Dermis blood vessel endothelial cell (primary cell): ENCODE measurements around the gene PCSK7. TPM values are rescaled to one million over a fixed set of nuclear protein-coding genes. Genes with fewer than 3 reads are reported as not detected.
"Not testable (repeated sequence)": the region's sequence is repeated elsewhere in the genome, so short reads cannot be mapped to it uniquely, and the experiment has no call there.

ENCODE experiments used
- DNase-seq: peaks from one replicate; pipeline ENCODE4 v3.0.0; 2010
- total RNA-seq: library from RNA; depleted of rRNA; stranded (reverse); fragments of >200 nt; gene quantifications from 2 replicates; pipeline ENCODE4 v1.2.3, GENCODE V29; 2014

Gene PCSK7
- total RNA-seq, 1 donor from 2014 or later = 63.5 TPM

GRCh38 chr11:117197006-117197405, 34.9 kb downstream of the PCSK7 start:
- no peak for DNase-seq

DNA sequence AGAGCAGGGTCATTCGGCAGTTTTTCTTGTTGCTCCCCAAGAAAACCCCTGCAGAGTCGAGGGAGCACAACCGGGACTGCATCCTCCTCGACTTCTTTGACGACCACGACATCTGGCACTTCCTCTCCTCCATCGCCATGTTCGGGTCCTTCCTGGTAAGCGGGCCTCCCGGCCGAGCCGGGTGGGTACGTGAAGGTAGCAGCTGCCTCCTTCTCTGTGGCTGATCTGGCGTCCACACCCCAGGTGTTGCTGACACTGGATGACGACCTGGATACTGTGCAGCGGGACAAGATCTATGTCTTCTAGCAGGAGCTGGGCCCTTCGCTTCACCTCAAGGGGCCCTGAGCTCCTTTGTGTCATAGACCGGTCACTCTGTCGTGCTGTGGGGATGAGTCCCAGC, 36.1 kb downstream of the PCSK7 start:
- DNase-seq = no peak

DNA sequence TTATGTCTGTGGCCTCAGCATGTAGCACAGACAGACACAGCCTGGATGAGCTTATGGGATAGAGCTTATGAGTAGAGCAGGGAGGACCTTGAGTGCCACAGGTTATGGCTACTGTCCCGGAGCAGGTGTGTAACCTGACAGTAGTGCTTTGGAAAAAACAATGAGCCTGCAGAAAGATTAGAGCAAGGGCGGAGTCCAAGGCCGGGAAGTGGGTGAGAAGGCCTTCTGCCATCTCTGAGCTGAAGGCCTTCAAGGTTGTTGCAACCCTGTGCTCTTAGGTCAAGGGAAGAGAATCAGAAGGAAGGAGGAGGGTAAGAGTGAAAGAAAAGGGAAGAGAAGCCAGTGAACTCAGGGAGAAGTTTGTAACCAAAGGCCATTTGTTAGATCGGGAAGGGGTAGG, 36.6 kb downstream of the PCSK7 start:
- no peak for DNase-seq

- no peak for DNase-seq
Observed at GRCh38 chr11:117194267-117194666, 37.6 kb downstream of the PCSK7 start.

- no peak for DNase-seq
Observed at GRCh38 chr11:117193130-117194020, 38.5 kb downstream of the PCSK7 start.

DNA sequence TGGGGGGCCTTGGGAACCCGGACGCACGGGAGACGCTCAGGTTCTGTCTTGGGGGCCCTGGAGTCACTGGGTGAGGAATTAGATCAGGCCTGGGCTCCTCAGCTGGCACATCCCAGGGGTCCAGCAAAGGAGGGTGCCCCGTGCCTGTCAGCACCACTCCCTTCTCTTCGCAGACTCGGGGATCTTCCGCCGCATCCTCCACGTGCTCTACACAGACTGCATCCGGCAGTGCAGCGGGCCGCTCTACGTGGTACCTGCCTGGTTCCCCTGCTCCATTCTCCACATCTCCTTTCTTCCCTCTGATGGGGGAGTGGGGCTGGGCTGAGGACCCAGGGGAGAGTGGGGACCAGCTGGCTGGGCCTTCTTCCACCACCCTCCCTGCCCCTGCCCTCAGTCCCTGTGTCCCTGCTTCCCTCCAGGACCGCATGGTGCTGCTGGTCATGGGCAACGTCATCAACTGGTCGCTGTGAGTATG, 39.4 kb downstream of the PCSK7 start:
- DNase-seq = no peak

- no peak for DNase-seq
Observed at GRCh38 chr11:117191680-117192400, 40.0 kb downstream of the PCSK7 start.

- DNase-seq = no peak
Observed at GRCh38 chr11:117189941-117190544, 41.8 kb downstream of the PCSK7 start.

- no peak for DNase-seq
Observed at GRCh38 chr11:117189191-117189940, 42.5 kb downstream of the PCSK7 start.

GRCh38 chr11:117188620-117189081, 43.2 kb downstream of the PCSK7 start:
- no peak for DNase-seq

DNA sequence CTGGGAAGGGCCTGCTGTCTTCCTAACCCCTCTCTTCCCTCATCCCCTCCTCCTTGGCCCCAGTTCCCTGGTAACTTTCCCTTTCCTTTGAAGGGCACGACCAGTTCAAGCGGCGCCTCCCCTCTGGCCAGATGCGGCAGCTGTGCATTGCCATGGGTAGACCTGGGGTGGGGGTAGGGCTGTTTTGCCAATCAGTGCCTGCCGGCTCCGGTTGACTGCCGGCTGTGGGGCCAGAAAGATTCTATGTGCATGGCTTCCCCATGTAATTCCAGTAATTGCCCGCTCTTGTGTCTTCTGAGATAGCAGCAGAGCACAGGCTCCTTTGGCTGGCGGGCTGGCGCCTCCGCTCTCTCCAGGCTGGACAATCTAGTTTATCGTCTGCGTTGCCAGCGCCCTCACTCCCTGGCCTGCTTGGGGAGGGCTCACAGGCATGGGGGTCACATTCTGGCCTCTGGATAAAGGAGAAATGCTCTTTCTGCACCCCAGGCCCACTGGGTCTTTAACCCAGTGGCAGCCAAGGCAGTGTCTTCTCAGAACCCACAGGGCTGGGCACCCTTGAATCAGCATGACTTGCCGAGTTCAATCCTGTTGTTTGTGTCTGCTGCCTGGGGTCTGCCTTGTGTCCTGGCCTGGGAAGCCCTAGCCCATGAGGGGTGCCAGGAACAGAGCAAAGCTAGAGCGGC, 43.9 kb downstream of the PCSK7 start:
- no peak for DNase-seq

DNA sequence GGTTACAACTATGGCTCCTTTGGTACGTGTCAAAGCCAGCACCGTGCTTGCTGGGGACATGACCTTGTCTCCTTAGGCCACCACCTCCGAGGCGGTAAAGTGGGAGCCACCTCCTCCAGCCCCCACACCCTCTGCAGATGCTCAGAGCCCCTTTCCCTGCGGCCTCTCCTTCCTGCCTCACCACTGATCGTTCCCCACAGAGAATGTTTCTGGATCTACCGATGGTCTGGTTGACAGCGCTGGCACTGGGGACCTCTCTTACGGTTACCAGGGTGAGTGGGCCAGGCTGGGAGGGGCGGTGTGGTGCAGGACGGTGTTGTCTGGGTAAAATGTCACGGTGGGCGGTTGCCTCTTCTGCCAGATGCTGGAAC, 44.5 kb downstream of the PCSK7 start:
- no peak for DNase-seq

DNA sequence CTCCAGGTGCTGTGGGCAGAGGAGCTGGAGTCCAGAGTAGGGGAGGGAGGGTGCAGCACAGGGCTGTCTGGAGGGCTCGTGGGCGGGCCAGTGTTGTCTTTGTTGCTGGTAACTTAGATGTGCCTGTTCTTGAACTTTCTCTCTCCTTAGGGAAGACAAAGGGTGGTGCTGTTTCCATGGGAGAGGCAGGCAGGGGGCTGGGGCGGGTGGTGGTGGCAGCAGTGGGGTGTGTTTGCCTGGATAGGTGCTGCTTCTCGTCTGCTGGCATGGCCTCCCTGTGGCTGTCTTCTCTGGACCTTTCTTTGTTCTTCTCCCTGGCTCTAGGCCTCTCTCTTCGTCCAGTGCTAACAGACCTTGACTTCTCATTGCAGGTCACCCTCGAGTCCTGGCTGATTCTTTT, 44.9 kb downstream of the PCSK7 start:
- no peak for DNase-seq

DNA sequence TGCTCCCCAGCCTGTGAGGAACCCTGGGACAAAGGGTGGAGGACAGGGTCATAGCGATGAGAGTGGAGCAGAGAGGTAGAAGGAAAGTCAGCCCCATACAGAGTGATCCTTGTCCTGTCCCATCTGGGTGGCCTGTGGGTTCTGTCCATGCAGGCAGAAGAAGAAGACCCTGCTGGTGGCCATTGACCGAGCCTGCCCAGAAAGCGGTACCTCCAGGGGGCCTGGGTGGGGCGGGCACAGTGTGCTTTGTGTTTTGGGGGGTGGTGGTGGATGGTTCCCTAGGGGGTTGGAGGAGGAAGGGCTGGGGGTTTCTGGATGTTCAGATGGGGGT, 45.5 kb downstream of the PCSK7 start:
- no peak for DNase-seq

- DNase-seq = no peak
Observed at GRCh38 chr11:117185736-117186430, 46.0 kb downstream of the PCSK7 start.

DNA sequence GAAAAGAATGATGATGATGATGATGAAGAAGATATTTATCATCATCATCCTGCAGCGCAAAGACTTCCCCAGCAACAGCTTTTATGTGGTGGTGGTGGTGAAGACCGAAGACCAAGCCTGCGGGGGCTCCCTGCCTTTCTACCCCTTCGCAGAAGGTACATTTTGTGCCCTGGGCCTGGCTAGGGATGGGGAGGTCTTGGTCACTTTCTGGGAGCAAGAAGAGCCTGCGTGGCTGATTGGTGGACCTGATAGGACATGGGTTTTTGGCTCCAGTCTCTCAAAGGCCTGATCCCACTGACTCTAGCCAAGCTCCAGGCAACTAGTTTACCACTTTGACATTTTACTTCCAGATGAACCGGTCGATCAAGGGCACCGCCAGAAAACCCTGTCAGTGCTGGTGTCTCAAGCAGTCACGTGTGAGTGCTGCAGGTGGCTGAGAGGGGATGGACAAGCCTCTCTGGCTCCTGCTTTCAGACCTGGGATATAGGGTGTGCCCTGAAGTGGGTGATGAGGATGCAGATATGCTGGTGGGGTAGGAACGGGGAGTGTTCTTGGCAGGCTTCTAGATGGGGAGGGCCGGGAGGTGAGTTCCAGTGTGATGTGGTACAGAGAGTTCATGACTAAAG, 48.0 kb downstream of the PCSK7 start:
- DNase-seq = no peak

- not testable (repeated sequence) for DNase-seq
Observed at GRCh38 chr11:117183178-117183577, 48.7 kb downstream of the PCSK7 start.

GRCh38 chr11:117182551-117182935, 49.3 kb downstream of the PCSK7 start:
- DNase-seq = no peak

- DNase-seq = no peak
Observed at GRCh38 chr11:117181586-117182550, 50.0 kb downstream of the PCSK7 start.
